HepG2 (cell line): ENCODE results near the gene MIF. TPM values are rescaled to one million over a fixed set of nuclear protein-coding genes. Genes with fewer than 3 reads are reported as not detected.

ENCODE experiments used
- ATF7 ChIP-seq, 2 experiments: fragments of 450-650 bp in 1 of 2; sonication (generic) in 1 of 2; formaldehyde crosslinking in 1 of 2; IDR thresholded peaks; 2 replicates each; pipeline versions ENCODE4 v1.4.0 to v1.6.1; 2016 to 2020; ENCODE audit warnings: antibody characterized with exemption in 1 of 2, mild to moderate bottlenecking in 1 of 2, missing genetic modification reagents in 1 of 2
- KLF16 ChIP-seq, 2 experiments: sonication (generic) in 1 of 2; formaldehyde crosslinking in 1 of 2; IDR thresholded peaks; 2 replicates each; pipeline versions ENCODE4 v1.6.1 to v1.8.0; 2016 to 2023; ENCODE audit warnings: missing genetic modification reagents in 2 of 2, missing compliant biosample characterization in 1 of 2
- PAX8 ChIP-seq: sonication (generic); formaldehyde crosslinking; IDR thresholded peaks from 2 replicates; pipeline ENCODE4 v1.8.0; 2022; ENCODE audit warnings: mild to moderate bottlenecking, missing genetic modification reagents, borderline replicate concordance
- RNF2 ChIP-seq: fragments of 450-650 bp; conservative IDR thresholded peaks from 2 replicates; pipeline ENCODE4 v1.6.1; 2016; ENCODE audit warnings: low read depth
- TEAD3 ChIP-seq: optimal IDR thresholded peaks from 2 replicates; pipeline ENCODE3; 2016; ENCODE audit warnings: borderline replicate concordance
- TERF1 ChIP-seq: sonication (generic); formaldehyde crosslinking; IDR thresholded peaks from 2 replicates; pipeline ENCODE4 v1.8.0; 2022; ENCODE audit warnings: mild to moderate bottlenecking, missing genetic modification reagents, moderate library complexity
- ZBTB37 ChIP-seq: sonication (generic); formaldehyde crosslinking; IDR thresholded peaks from 2 replicates; pipeline ENCODE4 v1.4.0; 2020; ENCODE audit warnings: mild to moderate bottlenecking, missing genetic modification reagents
- ZNF12 ChIP-seq: sonication (generic); formaldehyde crosslinking; IDR thresholded peaks from 2 replicates; pipeline ENCODE4 v1.5.0; 2020; ENCODE audit warnings: missing genetic modification reagents
- ZNF136 ChIP-seq: sonication (generic); formaldehyde crosslinking; IDR thresholded peaks from 2 replicates; pipeline ENCODE4 v1.8.1; 2022; ENCODE audit warnings: low read depth, mild to moderate bottlenecking, moderate library complexity, missing genetic modification reagents
- ZNF563 ChIP-seq: sonication (generic); formaldehyde crosslinking; IDR thresholded peaks from 2 replicates; pipeline ENCODE4 v1.8.0; 2022; ENCODE audit warnings: mild to moderate bottlenecking, moderate library complexity, missing genetic modification reagents
- ZNF577 ChIP-seq: sonication (generic); formaldehyde crosslinking; IDR thresholded peaks from 2 replicates; pipeline ENCODE4 v1.4.0; 2020; ENCODE audit warnings: mild to moderate bottlenecking, low read depth, missing genetic modification reagents, borderline replicate concordance
- polyA plus RNA-seq, 8 experiments: library from polyadenylated mRNA; depleted of rRNA in 3 of 8; stranded (reverse) in 7 of 8; unstranded in 1 of 8; fragments of >200 nt; fragmentation: Illumina TruSeq in 4 of 8; extraction: Trizol in 4 of 8; gene quantifications; 2 replicates each; pipeline versions ENCODE4 v1.2.1 to v1.2.3, GENCODE V29; 2011 to 2016; ENCODE audit warnings: low read depth in 4 of 8, missing spikeins in 1 of 8, mixed read lengths in 1 of 8; ENCODE audit not compliant: insufficient read depth in 1 of 8
- total RNA-seq, 5 experiments: library from RNA; depleted of rRNA; stranded (reverse); fragments of >200 nt; fragmentation: Illumina TruSeq; extraction: Trizol; gene quantifications; 2 replicates each; pipeline ENCODE4 v1.2.3, GENCODE V29; 2016; ENCODE audit warnings: low read depth in 1 of 5
- TF ChIP-seq, protein P1 (sequence below): sonication (generic); formaldehyde crosslinking; IDR thresholded peaks from 2 replicates; pipeline ENCODE4 v1.4.0; 2020; ENCODE audit warnings: missing genetic modification reagents, borderline replicate concordance
- TF ChIP-seq, protein P2 (sequence below): sonication (generic); formaldehyde crosslinking; conservative IDR thresholded peaks from 2 replicates; pipeline ENCODE4 v1.4.0; 2020; ENCODE audit warnings: missing genetic modification reagents
- TF ChIP-seq, protein P3 (sequence below): sonication (generic); formaldehyde crosslinking; IDR thresholded peaks from 2 replicates; pipeline ENCODE4 v1.9.0; 2021; ENCODE audit warnings: mild to moderate bottlenecking, missing genetic modification reagents

Gene MIF
- total and polyA plus RNA-seq, 2 of the 13 experiments (the other 11 are each of a cell fraction or from before 2014, with no cell fraction given) = 634 to 675 TPM

DNA sequence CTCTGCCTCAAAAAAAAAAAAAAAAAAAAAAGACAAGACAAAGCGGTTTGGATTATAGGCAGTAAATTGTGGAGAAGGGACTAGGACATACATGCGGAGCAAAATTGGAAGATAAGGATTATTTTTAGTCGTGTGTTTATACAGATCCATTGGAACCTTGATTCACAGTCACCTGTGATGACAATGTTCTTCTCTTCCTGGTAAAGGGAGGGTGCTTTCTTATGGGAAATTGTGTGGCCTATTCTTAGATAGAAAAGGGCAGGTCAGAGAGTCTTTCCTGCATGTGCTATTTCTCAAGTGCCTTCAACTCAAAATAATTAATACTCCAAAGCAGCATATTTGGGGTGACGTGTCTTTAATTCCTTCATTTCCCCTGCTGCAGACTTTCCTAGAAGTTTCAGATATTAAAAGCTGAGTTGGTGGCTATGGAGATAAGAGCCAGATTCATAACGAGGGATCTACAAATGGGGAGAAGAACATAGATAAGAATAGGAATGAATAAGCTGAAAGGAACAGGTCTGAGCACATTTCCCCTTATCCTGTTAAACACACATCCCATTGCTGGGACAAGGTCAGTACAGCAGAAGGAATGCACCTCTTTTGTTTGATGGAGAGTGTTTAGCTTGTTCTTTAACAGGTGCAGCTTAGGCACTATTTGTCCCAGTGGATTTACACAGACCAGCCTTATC lies 44.3 kb downstream of the MIF start (continued):
- no peak for TF ChIP-seq TERF1
- no peak for TF ChIP-seq RNF2
- TF ChIP-seq TEAD3 (CRISPR knock-in tag) = peak; percentile 77
- no peak for TF ChIP-seq ATF7 (IDR thresholded peaks at IDR 0.05)
- TF ChIP-seq ATF7 (CRISPR knock-in tag; IDR thresholded peaks at IDR 0.05) = no peak
- TF ChIP-seq, protein P1, sequence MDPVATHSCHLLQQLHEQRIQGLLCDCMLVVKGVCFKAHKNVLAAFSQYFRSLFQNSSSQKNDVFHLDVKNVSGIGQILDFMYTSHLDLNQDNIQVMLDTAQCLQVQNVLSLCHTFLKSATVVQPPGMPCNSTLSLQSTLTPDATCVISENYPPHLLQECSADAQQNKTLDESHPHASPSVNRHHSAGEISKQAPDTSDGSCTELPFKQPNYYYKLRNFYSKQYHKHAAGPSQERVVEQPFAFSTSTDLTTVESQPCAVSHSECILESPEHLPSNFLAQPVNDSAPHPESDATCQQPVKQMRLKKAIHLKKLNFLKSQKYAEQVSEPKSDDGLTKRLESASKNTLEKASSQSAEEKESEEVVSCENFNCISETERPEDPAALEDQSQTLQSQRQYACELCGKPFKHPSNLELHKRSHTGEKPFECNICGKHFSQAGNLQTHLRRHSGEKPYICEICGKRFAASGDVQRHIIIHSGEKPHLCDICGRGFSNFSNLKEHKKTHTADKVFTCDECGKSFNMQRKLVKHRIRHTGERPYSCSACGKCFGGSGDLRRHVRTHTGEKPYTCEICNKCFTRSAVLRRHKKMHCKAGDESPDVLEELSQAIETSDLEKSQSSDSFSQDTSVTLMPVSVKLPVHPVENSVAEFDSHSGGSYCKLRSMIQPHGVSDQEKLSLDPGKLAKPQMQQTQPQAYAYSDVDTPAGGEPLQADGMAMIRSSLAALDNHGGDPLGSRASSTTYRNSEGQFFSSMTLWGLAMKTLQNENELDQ (CRISPR knock-in tag) = no peak
- no peak for TF ChIP-seq ZNF577
- TF ChIP-seq, protein P2, sequence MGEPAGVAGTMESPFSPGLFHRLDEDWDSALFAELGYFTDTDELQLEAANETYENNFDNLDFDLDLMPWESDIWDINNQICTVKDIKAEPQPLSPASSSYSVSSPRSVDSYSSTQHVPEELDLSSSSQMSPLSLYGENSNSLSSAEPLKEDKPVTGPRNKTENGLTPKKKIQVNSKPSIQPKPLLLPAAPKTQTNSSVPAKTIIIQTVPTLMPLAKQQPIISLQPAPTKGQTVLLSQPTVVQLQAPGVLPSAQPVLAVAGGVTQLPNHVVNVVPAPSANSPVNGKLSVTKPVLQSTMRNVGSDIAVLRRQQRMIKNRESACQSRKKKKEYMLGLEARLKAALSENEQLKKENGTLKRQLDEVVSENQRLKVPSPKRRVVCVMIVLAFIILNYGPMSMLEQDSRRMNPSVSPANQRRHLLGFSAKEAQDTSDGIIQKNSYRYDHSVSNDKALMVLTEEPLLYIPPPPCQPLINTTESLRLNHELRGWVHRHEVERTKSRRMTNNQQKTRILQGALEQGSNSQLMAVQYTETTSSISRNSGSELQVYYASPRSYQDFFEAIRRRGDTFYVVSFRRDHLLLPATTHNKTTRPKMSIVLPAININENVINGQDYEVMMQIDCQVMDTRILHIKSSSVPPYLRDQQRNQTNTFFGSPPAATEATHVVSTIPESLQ (CRISPR knock-in tag) = no peak
- no peak for TF ChIP-seq ZBTB37
- no peak for TF ChIP-seq KLF16 (CRISPR knock-in tag; IDR thresholded peaks at IDR 0.05)
- TF ChIP-seq PAX8 (CRISPR knock-in tag) = no peak
- no peak for TF ChIP-seq ZNF563
- no peak for TF ChIP-seq ZNF136 (CRISPR knock-in tag)
- TF ChIP-seq ZNF12 (CRISPR knock-in tag) = 0 out of 2 replicates have a peak, but pooled peaks have one; percentile 50
- TF ChIP-seq, protein P3, sequence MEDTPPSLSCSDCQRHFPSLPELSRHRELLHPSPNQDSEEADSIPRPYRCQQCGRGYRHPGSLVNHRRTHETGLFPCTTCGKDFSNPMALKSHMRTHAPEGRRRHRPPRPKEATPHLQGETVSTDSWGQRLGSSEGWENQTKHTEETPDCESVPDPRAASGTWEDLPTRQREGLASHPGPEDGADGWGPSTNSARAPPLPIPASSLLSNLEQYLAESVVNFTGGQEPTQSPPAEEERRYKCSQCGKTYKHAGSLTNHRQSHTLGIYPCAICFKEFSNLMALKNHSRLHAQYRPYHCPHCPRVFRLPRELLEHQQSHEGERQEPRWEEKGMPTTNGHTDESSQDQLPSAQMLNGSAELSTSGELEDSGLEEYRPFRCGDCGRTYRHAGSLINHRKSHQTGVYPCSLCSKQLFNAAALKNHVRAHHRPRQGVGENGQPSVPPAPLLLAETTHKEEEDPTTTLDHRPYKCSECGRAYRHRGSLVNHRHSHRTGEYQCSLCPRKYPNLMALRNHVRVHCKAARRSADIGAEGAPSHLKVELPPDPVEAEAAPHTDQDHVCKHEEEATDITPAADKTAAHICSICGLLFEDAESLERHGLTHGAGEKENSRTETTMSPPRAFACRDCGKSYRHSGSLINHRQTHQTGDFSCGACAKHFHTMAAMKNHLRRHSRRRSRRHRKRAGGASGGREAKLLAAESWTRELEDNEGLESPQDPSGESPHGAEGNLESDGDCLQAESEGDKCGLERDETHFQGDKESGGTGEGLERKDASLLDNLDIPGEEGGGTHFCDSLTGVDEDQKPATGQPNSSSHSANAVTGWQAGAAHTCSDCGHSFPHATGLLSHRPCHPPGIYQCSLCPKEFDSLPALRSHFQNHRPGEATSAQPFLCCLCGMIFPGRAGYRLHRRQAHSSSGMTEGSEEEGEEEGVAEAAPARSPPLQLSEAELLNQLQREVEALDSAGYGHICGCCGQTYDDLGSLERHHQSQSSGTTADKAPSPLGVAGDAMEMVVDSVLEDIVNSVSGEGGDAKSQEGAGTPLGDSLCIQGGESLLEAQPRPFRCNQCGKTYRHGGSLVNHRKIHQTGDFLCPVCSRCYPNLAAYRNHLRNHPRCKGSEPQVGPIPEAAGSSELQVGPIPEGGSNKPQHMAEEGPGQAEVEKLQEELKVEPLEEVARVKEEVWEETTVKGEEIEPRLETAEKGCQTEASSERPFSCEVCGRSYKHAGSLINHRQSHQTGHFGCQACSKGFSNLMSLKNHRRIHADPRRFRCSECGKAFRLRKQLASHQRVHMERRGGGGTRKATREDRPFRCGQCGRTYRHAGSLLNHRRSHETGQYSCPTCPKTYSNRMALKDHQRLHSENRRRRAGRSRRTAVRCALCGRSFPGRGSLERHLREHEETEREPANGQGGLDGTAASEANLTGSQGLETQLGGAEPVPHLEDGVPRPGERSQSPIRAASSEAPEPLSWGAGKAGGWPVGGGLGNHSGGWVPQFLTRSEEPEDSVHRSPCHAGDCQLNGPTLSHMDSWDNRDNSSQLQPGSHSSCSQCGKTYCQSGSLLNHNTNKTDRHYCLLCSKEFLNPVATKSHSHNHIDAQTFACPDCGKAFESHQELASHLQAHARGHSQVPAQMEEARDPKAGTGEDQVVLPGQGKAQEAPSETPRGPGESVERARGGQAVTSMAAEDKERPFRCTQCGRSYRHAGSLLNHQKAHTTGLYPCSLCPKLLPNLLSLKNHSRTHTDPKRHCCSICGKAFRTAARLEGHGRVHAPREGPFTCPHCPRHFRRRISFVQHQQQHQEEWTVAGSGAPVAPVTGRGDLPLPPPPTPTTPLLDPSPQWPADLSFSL (CRISPR knock-in tag) = no peak
